Uterus (tissue), 4 donors: ENCODE data around the gene COL4A6. TPM values are rescaled to one million over a fixed set of nuclear protein-coding genes. Genes with fewer than 3 reads are reported as not detected.

Source experiments
- DNase-seq, 2 donors: peaks; one replicate each; pipeline ENCODE4 v3.0.0-alpha.2; 2019 to 2020
- H3K27ac ChIP-seq, 2 donors: fragments of 200-600 bp; sonication (generic); 1 replicate in 1 of 2; 2 replicates in 1 of 2; pipeline ENCODE4 v1.5.1; 2016 to 2018
- H3K27me3 ChIP-seq, 2 donors: fragments of 200-600 bp; sonication (generic); one replicate each; pipeline ENCODE4 v1.5.1; 2018 to 2019; ENCODE audit warnings: control low read depth in 1 of 2
- H3K36me3 ChIP-seq, 2 donors: fragments of 200-600 bp; sonication (generic); one replicate each; pipeline ENCODE4 v1.5.1; 2019; ENCODE audit warnings: control low read depth in 1 of 2
- H3K4me1 ChIP-seq, 2 donors: fragments of 200-600 bp; sonication (generic); one replicate each; pipeline ENCODE4 v1.5.1; 2018 to 2019; ENCODE audit warnings: control low read depth in 1 of 2
- H3K4me3 ChIP-seq, 2 donors: fragments of 200-600 bp; sonication (generic); 1 replicate in 1 of 2; 2 replicates in 1 of 2; pipeline ENCODE4 v1.5.1; 2018 to 2019; ENCODE audit warnings: mild to moderate bottlenecking in 1 of 2
- H3K9me3 ChIP-seq, 2 donors: fragments of 200-600 bp; sonication (generic); one replicate each; pipeline ENCODE4 v1.5.1; 2019; ENCODE audit warnings: control low read depth in 1 of 2
- CTCF ChIP-seq, 4 experiments: fragments of 200-600 bp in 2 of 4; fragments of 450-650 bp in 2 of 4; sonication (generic) in 2 of 4; IDR thresholded peaks; one replicate each; pipeline ENCODE4 v1.5.1; 2016 to 2019; ENCODE audit warnings: antibody characterized with exemption in 4 of 4, mild to moderate bottlenecking in 2 of 4, moderate library complexity in 1 of 4
- POLR2A ChIP-seq, 2 donors: fragments of 450-650 bp; IDR thresholded peaks; one replicate each; pipeline ENCODE4 v1.6.1; 2016; ENCODE audit warnings: antibody characterized with exemption in 2 of 2, mild to moderate bottlenecking in 1 of 2, moderate library complexity in 1 of 2
- intact Hi-C: fragments of 100-400 bp; cut with DNase I; formaldehyde crosslinking; loops from one replicate; pipeline ENCODE4 v1.15.1; 2023; ENCODE audit warnings: low total_unique reads
- total RNA-seq, 4 donors: library from RNA; depleted of rRNA in 3 of 4; stranded (reverse); fragments of >200 nt in 3 of 4; gene quantifications; one replicate each; pipeline versions ENCODE4 v1.1.0 to v1.2.4, GENCODE V29; 2014 to 2023
- donor health status: DM: yes; HTN: yes; CAD: no.

The COL4A6 gene
- total RNA-seq, 4 donors from 2014 or later = 0.88 to 113 (median 42.9) TPM

GRCh38 chrX:108420481-108420880 is 17.7 kb downstream of the COL4A6 start:
- intact Hi-C loops = no loop called here
- Histone ChIP-seq H3K4me3 (no peak overlapping the region), H3K9me3 (no peaks in the 10 kb centered on the region), H3K27me3 (no peaks in the 10 kb centered on the region), H3K4me1 (no peaks in the 10 kb centered on the region), H3K36me3 (no peaks in the 10 kb centered on the region), H3K27ac (no peak overlapping the region)
- TF ChIP-seq POLR2A (IDR thresholded peaks at IDR 0.05) (no peak), CTCF (IDR thresholded peaks at IDR 0.05) (no peak)
- DNase-seq = no peak

- no peaks in the 10 kb centered on the region for H3K27me3 ChIP-seq
- DNase-seq = no peak
- H3K4me1 ChIP-seq = no peaks in the 10 kb centered on the region
- intact Hi-C loops = no loop called here
- no peak overlapping the region for H3K27ac ChIP-seq
- no peaks in the 10 kb centered on the region for H3K36me3 ChIP-seq
- no peak overlapping the region for H3K4me3 ChIP-seq
- no peak for TF ChIP-seq CTCF (IDR thresholded peaks at IDR 0.05)
- TF ChIP-seq POLR2A (IDR thresholded peaks at IDR 0.05) = no peak
- H3K9me3 ChIP-seq = no peaks in the 10 kb centered on the region
Observed at GRCh38 chrX:108419401-108419800, 18.8 kb downstream of the COL4A6 start.

GRCh38 chrX:108417257-108417656 is 21.0 kb downstream of the COL4A6 start:
- no peaks in the 10 kb centered on the region for H3K27me3 ChIP-seq
- H3K27ac ChIP-seq = no peak overlapping the region
- intact Hi-C loops = no loop called here
- no peak for DNase-seq
- H3K9me3 ChIP-seq = no peaks in the 10 kb centered on the region
- H3K4me3 ChIP-seq = no peak overlapping the region
- no peaks in the 10 kb centered on the region for H3K4me1 ChIP-seq
- H3K36me3 ChIP-seq = no peaks in the 10 kb centered on the region
- TF ChIP-seq POLR2A (IDR thresholded peaks at IDR 0.05) = no peak
- no peak for TF ChIP-seq CTCF (IDR thresholded peaks at IDR 0.05)

- Histone ChIP-seq H3K36me3 (no peaks in the 10 kb centered on the region), H3K27me3 (no peaks in the 10 kb centered on the region), H3K4me3 (no peak overlapping the region), H3K9me3 (no peaks in the 10 kb centered on the region), H3K27ac (no peak overlapping the region), H3K4me1 (no peaks in the 10 kb centered on the region)
- TF ChIP-seq POLR2A (IDR thresholded peaks at IDR 0.05) (no peak), CTCF (IDR thresholded peaks at IDR 0.05) (no peak)
- intact Hi-C loops = no loop called here
- no peak for DNase-seq
Observed at GRCh38 chrX:108415891-108416290, 22.3 kb downstream of the COL4A6 start.

GRCh38 chrX:108415146-108415545 is 23.1 kb downstream of the COL4A6 start:
- no peak for TF ChIP-seq CTCF (IDR thresholded peaks at IDR 0.05)
- TF ChIP-seq POLR2A (IDR thresholded peaks at IDR 0.05) = no peak
- H3K27me3 ChIP-seq = no peaks in the 10 kb centered on the region
- H3K27ac ChIP-seq = no peak overlapping the region
- no peak for DNase-seq
- intact Hi-C loops = no loop called here
- H3K9me3 ChIP-seq = no peaks in the 10 kb centered on the region
- H3K4me3 ChIP-seq = no peak overlapping the region
- H3K36me3 ChIP-seq = no peaks in the 10 kb centered on the region
- H3K4me1 ChIP-seq = no peaks in the 10 kb centered on the region
